Bronchial epithelial cell (primary cell): ENCODE measurements around the gene CNPY4. TPM values are rescaled to one million over a fixed set of nuclear protein-coding genes. Genes with fewer than 3 reads are reported as not detected.

ENCODE experiments used
- DNase-seq: peaks from one replicate; pipeline ENCODE4 v3.0.0-alpha.2; 2010; ENCODE audit warnings: low read depth
- FAIRE-seq: peaks from 2 replicates; lab custom pipeline; 2011; peaks lifted over from hg19 to GRCh38; lab: Jason Lieb, UNC
- H3K27me3 ChIP-seq: 2 replicates; pipeline ENCODE4 v1.5.1; 2011; ENCODE audit warnings: low read length; ENCODE audit not compliant: control insufficient read depth, insufficient read depth
- H3K36me3 ChIP-seq: 2 replicates; pipeline ENCODE4 v1.5.1; 2011; ENCODE audit warnings: low read length; ENCODE audit not compliant: control insufficient read depth, insufficient read depth
- H3K4me3 ChIP-seq: 2 replicates; pipeline ENCODE4 v1.5.1; 2011; ENCODE audit warnings: mild to moderate bottlenecking, low read depth, low read length, control low read depth
- total RNA-seq: library from RNA; depleted of rRNA; stranded (reverse); fragments of >200 nt; gene quantifications from 2 replicates; pipeline ENCODE4 v1.2.1, GENCODE V29; 2014
- TF ChIP-seq, protein P1 (sequence below): IDR thresholded peaks from 2 replicates; pipeline ENCODE4 v1.5.1; 2011; ENCODE audit warnings: mild to moderate bottlenecking, moderate library complexity, low read length, control low read depth, inconsistent platforms; ENCODE audit not compliant: insufficient read depth, severe bottlenecking

The CNPY4 gene
- total RNA-seq, 1 donor from 2014 or later = 2.9 TPM

DNA sequence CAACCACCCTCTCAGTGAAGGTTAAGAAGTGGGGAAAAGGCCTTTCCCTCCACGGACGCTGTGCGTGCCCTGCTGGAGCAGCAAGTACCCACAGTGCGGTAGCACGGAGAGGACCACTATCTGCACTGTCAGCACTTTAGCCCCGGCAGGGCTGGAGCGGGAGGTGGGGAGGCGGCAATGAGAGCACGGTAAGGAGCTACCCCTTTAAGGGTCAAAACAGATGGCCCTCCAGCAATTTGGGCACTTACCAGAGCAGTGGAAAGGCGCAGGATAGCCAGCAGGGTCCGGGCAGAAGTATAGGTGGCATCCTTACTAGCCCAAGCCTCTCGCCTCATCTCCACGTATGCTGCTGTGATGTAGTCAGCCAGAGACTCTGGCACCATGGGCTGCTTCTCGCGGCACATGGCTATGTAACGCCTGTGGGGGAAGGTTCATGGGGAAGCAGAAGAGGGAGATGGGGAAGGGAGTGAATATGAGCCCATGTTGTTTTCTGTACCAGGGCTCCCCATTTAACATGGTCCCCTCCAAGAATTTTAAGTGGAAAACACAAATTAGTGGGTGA is 25.4 kb upstream of the CNPY4 start:
- Histone ChIP-seq H3K36me3 (peaks cover 57% of the 10 kb centered on the region), H3K4me3 (no peak overlapping the region), H3K27me3 (no peaks in the 10 kb centered on the region)
- DNase-seq = no peak
- no peak for FAIRE-seq
- TF ChIP-seq, protein P1, sequence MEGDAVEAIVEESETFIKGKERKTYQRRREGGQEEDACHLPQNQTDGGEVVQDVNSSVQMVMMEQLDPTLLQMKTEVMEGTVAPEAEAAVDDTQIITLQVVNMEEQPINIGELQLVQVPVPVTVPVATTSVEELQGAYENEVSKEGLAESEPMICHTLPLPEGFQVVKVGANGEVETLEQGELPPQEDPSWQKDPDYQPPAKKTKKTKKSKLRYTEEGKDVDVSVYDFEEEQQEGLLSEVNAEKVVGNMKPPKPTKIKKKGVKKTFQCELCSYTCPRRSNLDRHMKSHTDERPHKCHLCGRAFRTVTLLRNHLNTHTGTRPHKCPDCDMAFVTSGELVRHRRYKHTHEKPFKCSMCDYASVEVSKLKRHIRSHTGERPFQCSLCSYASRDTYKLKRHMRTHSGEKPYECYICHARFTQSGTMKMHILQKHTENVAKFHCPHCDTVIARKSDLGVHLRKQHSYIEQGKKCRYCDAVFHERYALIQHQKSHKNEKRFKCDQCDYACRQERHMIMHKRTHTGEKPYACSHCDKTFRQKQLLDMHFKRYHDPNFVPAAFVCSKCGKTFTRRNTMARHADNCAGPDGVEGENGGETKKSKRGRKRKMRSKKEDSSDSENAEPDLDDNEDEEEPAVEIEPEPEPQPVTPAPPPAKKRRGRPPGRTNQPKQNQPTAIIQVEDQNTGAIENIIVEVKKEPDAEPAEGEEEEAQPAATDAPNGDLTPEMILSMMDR = no peak

DNA sequence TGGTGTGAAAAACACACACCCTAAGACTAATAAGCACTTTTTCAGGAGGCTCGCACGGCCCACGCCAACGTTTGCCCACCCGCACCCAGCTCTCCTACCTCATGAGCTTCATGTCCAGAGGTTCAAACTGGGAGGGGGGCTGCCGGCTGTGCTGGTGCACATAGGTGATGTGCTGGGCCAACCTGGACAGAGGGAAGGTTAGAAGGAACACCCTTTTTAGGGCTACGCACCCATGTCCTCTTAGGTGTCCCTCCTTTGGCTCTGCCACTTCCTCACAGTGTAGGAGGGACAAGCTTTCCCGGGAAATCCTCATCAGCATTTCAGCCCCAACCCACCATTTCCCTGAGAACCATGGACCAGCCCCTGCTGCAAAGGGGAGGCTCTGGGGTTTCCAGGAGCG is 24.1 kb upstream of the CNPY4 start:
- H3K27me3 ChIP-seq = no peaks in the 10 kb centered on the region
- FAIRE-seq (no peak), DNase-seq (no peak)
- TF ChIP-seq, protein P1 = no peak
- H3K4me3 ChIP-seq = no peak overlapping the region
- peaks cover 59% of the 10 kb centered on the region for H3K36me3 ChIP-seq

DNA sequence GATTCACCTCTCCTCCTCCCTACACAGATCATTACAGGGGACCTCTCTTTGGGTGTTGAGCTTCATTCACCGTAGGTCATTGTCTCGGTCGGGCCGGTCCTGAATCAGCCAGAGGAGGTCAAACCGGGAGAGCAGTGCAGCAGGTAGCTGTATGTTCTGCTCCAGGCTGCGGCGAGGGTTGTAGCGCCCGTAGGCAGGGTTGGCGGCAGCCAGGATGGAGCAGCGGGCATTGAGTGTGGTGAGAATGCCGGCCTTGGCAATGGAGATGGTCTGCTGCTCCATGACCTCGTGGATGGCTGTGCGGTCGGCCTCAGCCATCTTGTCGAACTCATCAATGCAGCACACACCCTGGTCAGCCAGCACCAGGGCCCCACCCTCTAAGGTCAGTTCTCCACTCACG is 23.7 kb upstream of the CNPY4 start:
- Histone ChIP-seq H3K27me3 (no peaks in the 10 kb centered on the region), H3K36me3 (peaks cover 56% of the 10 kb centered on the region), H3K4me3 (no peak overlapping the region)
- no peak for FAIRE-seq
- TF ChIP-seq, protein P1 = no peak
- DNase-seq = no peak

DNA sequence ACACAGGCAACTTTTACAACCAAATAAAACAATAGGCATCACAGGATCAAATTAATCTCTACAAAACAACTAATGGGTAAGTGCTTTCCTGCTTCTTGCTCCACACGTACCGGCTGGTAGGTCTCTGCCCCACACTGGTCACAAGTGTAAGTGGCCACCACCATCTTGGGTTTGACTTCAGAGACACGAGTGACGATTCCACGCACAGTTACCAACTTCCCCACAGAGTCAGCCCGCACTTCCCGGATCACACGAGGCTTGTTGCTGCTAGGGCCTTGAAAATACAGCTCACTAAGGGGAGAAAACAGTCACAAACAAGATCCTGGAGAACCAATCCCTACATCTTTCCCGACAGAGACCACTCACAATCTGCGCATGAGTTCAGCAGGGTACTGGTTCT is 20.5 kb upstream of the CNPY4 start:
- DNase-seq (no peak), FAIRE-seq (no peak)
- H3K27me3 ChIP-seq = no peaks in the 10 kb centered on the region
- no peak overlapping the region for H3K4me3 ChIP-seq
- peaks cover 36% of the 10 kb centered on the region for H3K36me3 ChIP-seq
- TF ChIP-seq, protein P1 = no peak

DNA sequence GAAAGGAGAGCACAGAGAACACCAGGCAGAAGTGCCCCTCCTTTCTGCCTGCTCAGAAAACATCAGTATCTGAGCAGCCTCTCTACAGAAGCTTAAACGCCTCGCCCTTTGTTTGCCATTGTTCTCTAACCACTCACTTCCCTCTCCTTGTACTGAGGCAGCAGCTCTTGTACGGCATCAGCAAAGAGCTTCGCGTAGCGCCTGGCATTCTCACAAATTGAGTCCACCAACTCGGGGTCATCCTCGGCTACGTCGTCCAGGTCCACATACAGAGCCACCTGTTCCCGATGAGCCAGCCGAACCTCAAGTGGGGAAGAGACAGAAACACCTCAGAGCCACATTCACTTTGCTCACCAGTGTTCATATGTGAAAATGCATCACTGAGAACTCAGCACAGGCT is 20.0 kb upstream of the CNPY4 start:
- Histone ChIP-seq H3K4me3 (peak overlapping the region; percentile 69), H3K27me3 (no peaks in the 10 kb centered on the region), H3K36me3 (peaks cover 33% of the 10 kb centered on the region)
- TF ChIP-seq, protein P1 = no peak
- no peak for FAIRE-seq
- no peak for DNase-seq
